Liver (tissue), 9 donors: Measurements from ENCODE around the gene HSD17B11. TPM values are rescaled to one million over a fixed set of nuclear protein-coding genes. Genes with fewer than 3 reads are reported as not detected.

ENCODE experiments used
- DNase-seq: peaks from one replicate; pipeline ENCODE4 v3.0.0-alpha.2; 2017; ENCODE audit warnings: low spot score
- H3K27ac ChIP-seq, 2 donors: one replicate each; pipeline ENCODE4 v1.7.0; 2013; ENCODE audit warnings: inconsistent platforms in 2 of 2, low read length in 2 of 2, control low read depth in 1 of 2, low read depth in 1 of 2, mild to moderate bottlenecking in 1 of 2
- H3K27me3 ChIP-seq, 4 donors: one replicate each; pipeline versions ENCODE4 v1.6.1 to v1.7.0; 2013; ENCODE audit warnings: low read length in 3 of 4, inconsistent platforms in 1 of 4, mild to moderate bottlenecking in 1 of 4, moderate library complexity in 1 of 4; ENCODE audit not compliant: control insufficient read depth in 4 of 4, insufficient read depth in 4 of 4
- H3K36me3 ChIP-seq, 4 donors: one replicate each; pipeline versions ENCODE4 v1.6.1 to v1.7.0; 2013; ENCODE audit warnings: low read length in 3 of 4, mild to moderate bottlenecking in 3 of 4, low read depth in 1 of 4, moderate library complexity in 1 of 4; ENCODE audit not compliant: control insufficient read depth in 4 of 4, insufficient read depth in 3 of 4
- H3K4me1 ChIP-seq, 4 donors: one replicate each; pipeline versions ENCODE4 v1.6.1 to v1.7.0; 2013; ENCODE audit warnings: low read length in 3 of 4, mild to moderate bottlenecking in 3 of 4, moderate library complexity in 1 of 4; ENCODE audit not compliant: control insufficient read depth in 4 of 4, insufficient read depth in 4 of 4
- H3K4me3 ChIP-seq, 3 donors: one replicate each; pipeline versions ENCODE4 v1.6.1 to v1.7.0; 2013; ENCODE audit warnings: low read length in 3 of 3, control low read depth in 1 of 3, low read depth in 1 of 3, mild to moderate bottlenecking in 1 of 3
- H3K9ac ChIP-seq, 2 donors: one replicate each; pipeline ENCODE4 v1.7.0; 2013; ENCODE audit warnings: low read length in 2 of 2, mild to moderate bottlenecking in 2 of 2, moderate library complexity in 2 of 2, control low read depth in 1 of 2, low read depth in 1 of 2
- H3K9me3 ChIP-seq, 4 donors: one replicate each; pipeline versions ENCODE4 v1.6.1 to v1.7.0; 2013; ENCODE audit warnings: low read length in 3 of 4; ENCODE audit not compliant: control insufficient read depth in 4 of 4
- ATF3 ChIP-seq: IDR thresholded peaks from 2 replicates; pipeline ENCODE4 v1.6.1; 2016; ENCODE audit warnings: antibody characterized with exemption
- CTCF ChIP-seq: fragments of 150-350 bp; IDR thresholded peaks from 2 replicates; pipeline ENCODE4 v1.5.1; 2017; ENCODE audit warnings: improper control_type of control experiment, low read depth, low read length; ENCODE audit not compliant: missing input control
- FOXA2 ChIP-seq: IDR thresholded peaks from 2 replicates; pipeline ENCODE4 v1.6.1; 2016; ENCODE audit warnings: antibody characterized with exemption
- GABPA ChIP-seq, 2 donors: IDR thresholded peaks in 1 of 2; conservative IDR thresholded peaks in 1 of 2; 2 replicates each; pipeline ENCODE4 v1.6.1; 2016; ENCODE audit warnings: antibody characterized with exemption in 2 of 2, mild to moderate bottlenecking in 1 of 2, moderate library complexity in 1 of 2
- MAX ChIP-seq: IDR thresholded peaks from 2 replicates; pipeline ENCODE4 v1.6.1; 2016; ENCODE audit warnings: antibody characterized with exemption
- NR2F2 ChIP-seq: IDR thresholded peaks from 2 replicates; pipeline ENCODE4 v1.6.1; 2016; ENCODE audit warnings: antibody characterized with exemption
- RAD21 ChIP-seq, 2 donors: IDR thresholded peaks; 2 replicates each; pipeline ENCODE4 v1.6.1; 2016; ENCODE audit warnings: antibody characterized with exemption in 2 of 2, mild to moderate bottlenecking in 2 of 2
- RXRA ChIP-seq, 2 donors: IDR thresholded peaks; 2 replicates each; pipeline ENCODE4 v1.6.1; 2017 to 2018; ENCODE audit warnings: antibody characterized with exemption in 2 of 2, mild to moderate bottlenecking in 1 of 2
- SP1 ChIP-seq: IDR thresholded peaks from 2 replicates; pipeline ENCODE4 v1.6.1; 2018; ENCODE audit warnings: antibody characterized with exemption, mild to moderate bottlenecking
- YY1 ChIP-seq: IDR thresholded peaks from 2 replicates; pipeline ENCODE4 v1.6.1; 2016; ENCODE audit warnings: antibody characterized with exemption, mild to moderate bottlenecking
- ZBTB33 ChIP-seq: IDR thresholded peaks from 2 replicates; pipeline ENCODE4 v1.6.1; 2016; ENCODE audit warnings: antibody characterized with exemption
- WGBS: extraction: QIAGEN DNeasy Blood & Tissue Kit; methylation state at CpG from one replicate; pipeline ENCODE4 v1.1.7; 2013; 5-methylcytosine and 5-hydroxymethylcytosine counted together
- polyA plus RNA-seq, 2 donors: library from polyadenylated mRNA; stranded (reverse) in 1 of 2; unstranded in 1 of 2; fragments of 200-250 nt in 1 of 2; fragments of >200 nt in 1 of 2; fragmentation: Nextera tagmentation in 1 of 2; extraction: Ambion mirVana in 1 of 2; gene quantifications; one replicate each; pipeline versions ENCODE4 v1.2.1 to v1.2.3, GENCODE V29; 2013 to 2015
- total RNA-seq, 2 donors: library from RNA; depleted of rRNA; stranded (reverse); fragments of >200 nt; gene quantifications; one replicate each; pipeline ENCODE4 v1.2.3, GENCODE V29; 2014
- donor health status: healthy.
- donor health status: healthy.
- donor health status: healthy.
- donor health status: healthy.
- donor health status: healthy.

HSD17B11 gene
- total and polyA plus RNA-seq, 4 donors = 94.8 to 133 (median 115) TPM

- TF ChIP-seq GABPA (IDR thresholded peaks at IDR 0.05 in 1 of 2, conservative IDR thresholded peaks at IDR 0.05 in 1 of 2) (no peak), NR2F2 (no peak)
These were observed 36.6 kb downstream of the HSD17B11 start (continued) for GRCh38 chr4:87354168-87355102.

GRCh38 chr4:87353592-87353991 lies 37.4 kb downstream of the HSD17B11 start:
- no peaks in the 10 kb centered on the region for H3K9me3 ChIP-seq
- peaks cover 0 to 6% (median 2%) of the 10 kb centered on the region in 4 donors for H3K4me1 ChIP-seq
- no peak overlapping the region for H3K9ac ChIP-seq
- no peaks in the 10 kb centered on the region for H3K27me3 ChIP-seq
- H3K27ac ChIP-seq = no peak overlapping the region
- 41% methylated on average over 3 of the region's 3 CpGs for WGBS
- DNase-seq = no peak
- H3K36me3 ChIP-seq = peaks cover 0 to 9% (median 3%) of the 10 kb centered on the region in 4 donors
- TF ChIP-seq RAD21 (IDR thresholded peaks at IDR 0.05) (peak; percentile 82 to 88), ATF3 (no peak), SP1 (no peak), CTCF (peak; percentile 55), YY1 (no peak), NR2F2 (peak; percentile 43), ZBTB33 (no peak), GABPA (IDR thresholded peaks at IDR 0.05 in 1 of 2, conservative IDR thresholded peaks at IDR 0.05 in 1 of 2) (no peak), FOXA2 (no peak), MAX (no peak), RXRA (IDR thresholded peaks at IDR 0.05) (peak in 1 of 2 donors; percentile 15)
- H3K4me3 ChIP-seq = no peak overlapping the region

- no peaks in the 10 kb centered on the region for H3K27me3 ChIP-seq
- peaks cover 0 to 3% (median 0%) of the 10 kb centered on the region in 4 donors for H3K4me1 ChIP-seq
- H3K9me3 ChIP-seq = peaks cover 0 to 3% (median 0%) of the 10 kb centered on the region in 4 donors
- TF ChIP-seq GABPA (IDR thresholded peaks at IDR 0.05 in 1 of 2, conservative IDR thresholded peaks at IDR 0.05 in 1 of 2) (no peak), MAX (no peak), ZBTB33 (no peak)
- H3K9ac ChIP-seq = no peak overlapping the region
- peaks cover 5 to 19% (median 10%) of the 10 kb centered on the region in 4 donors for H3K36me3 ChIP-seq
- H3K27ac ChIP-seq = no peak overlapping the region
- no peak for DNase-seq
- no peak overlapping the region for H3K4me3 ChIP-seq
These were observed 45.8 kb downstream of the HSD17B11 start for GRCh38 chr4:87345139-87345538.
